Thyroid gland (tissue), 4 donors: ENCODE measurements around the gene BEAN1.

Experiments
- CTCF ChIP-seq, 6 experiments: fragments of 200-600 bp in 3 of 6; fragments of 450-650 bp in 3 of 6; sonication (generic) in 3 of 6; IDR thresholded peaks; one replicate each; pipeline ENCODE4 v1.5.1; 2016 to 2019; ENCODE audit warnings: antibody characterized with exemption in 6 of 6, mild to moderate bottlenecking in 2 of 6, inconsistent platforms in 1 of 6, moderate library complexity in 1 of 6
- POLR2A ChIP-seq, 2 donors: fragments of 450-650 bp; IDR thresholded peaks; one replicate each; pipeline ENCODE4 v1.6.1; 2017; ENCODE audit warnings: antibody characterized with exemption in 2 of 2, mild to moderate bottlenecking in 2 of 2, moderate library complexity in 1 of 2

- TF ChIP-seq CTCF (IDR thresholded peaks at IDR 0.05) (no peak), POLR2A (IDR thresholded peaks at IDR 0.05) (no peak)
Measured at GRCh38 chr16:66457888-66458287, 30.8 kb downstream of the BEAN1 start.
